ENCODE data around the gene MASP1.
"Not testable (repeated sequence)": the region's sequence is repeated elsewhere in the genome, so short reads cannot be mapped to it uniquely, and the experiment has no call there.

The MASP1 gene

DNA sequence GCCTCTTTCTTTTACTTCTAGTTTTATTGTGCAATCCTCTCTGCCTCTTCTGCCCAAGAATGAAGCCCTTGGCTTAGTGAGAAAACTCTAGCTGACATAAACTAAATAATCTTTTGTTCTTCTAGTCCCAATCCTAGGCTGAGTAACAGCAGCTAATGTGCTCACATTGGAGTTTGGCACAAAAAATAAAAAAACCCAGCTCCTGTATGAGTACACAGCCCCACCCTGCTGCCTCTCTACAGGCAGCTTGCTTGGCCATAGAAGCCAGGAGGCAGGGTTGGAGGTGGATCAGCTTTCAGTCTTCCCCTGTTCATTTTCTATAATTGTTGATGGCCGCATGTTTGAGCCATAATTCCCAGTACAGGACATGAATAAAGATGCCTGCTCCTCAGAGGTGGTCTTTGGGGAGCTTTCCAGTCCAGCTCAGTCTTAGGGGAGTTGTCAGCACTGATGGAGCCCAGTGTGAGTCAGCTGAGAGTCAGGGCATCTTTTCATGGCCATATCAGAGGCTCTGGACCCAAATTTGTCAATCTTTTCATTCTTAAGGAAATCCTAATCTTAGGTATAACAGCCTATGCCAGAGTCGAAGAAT, 47.5 kb downstream of the MASP1 start:
- H3K4me3 Mint-ChIP-seq, result no peak overlapping the region
- H3K4me1 Mint-ChIP-seq (ENCODE audit: low read depth), result peaks cover 6% of the 10 kb centered on the region
- peaks cover 7% of the 10 kb centered on the region for H3K9me3 Mint-ChIP-seq
- no peak overlapping the region for H3K27ac Mint-ChIP-seq
- peaks cover 3% of the 10 kb centered on the region for H3K27me3 Mint-ChIP-seq
- intact Hi-C loops (cut with micrococcal nuclease), result no loop called here
- H3K36me3 Mint-ChIP-seq (ENCODE audit: low read depth), result no peaks in the 10 kb centered on the region

DNA sequence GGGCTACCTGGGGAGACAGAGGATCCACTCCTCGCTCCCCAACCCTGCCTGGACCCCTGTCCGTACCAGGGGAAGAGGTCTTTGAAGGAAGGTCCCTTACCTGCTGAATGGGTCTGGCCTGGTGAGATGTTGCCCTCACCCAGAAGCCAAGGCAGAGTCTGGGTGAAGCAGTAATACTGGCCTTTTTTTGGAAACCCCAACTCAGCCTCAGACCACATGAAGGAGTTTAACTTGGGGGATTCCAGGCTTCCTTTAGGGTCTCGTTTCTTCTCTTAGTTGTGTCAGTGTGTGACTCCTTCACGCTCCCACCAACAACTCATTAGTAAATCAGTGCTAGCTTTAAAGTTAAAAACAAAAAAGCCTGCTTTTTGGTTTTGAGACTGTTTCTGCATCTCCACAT, 48.6 kb downstream of the MASP1 start:
- Mint-ChIP-seq H3K27me3 (peaks cover 3% of the 10 kb centered on the region), H3K4me3 (no peak overlapping the region), H3K27ac (no peak overlapping the region), H3K4me1 (ENCODE audit: low read depth) (peaks cover 6% of the 10 kb centered on the region), H3K9me3 (peaks cover 7% of the 10 kb centered on the region), H3K36me3 (ENCODE audit: low read depth) (no peaks in the 10 kb centered on the region)
- intact Hi-C loops (cut with micrococcal nuclease), result no loop called here

DNA sequence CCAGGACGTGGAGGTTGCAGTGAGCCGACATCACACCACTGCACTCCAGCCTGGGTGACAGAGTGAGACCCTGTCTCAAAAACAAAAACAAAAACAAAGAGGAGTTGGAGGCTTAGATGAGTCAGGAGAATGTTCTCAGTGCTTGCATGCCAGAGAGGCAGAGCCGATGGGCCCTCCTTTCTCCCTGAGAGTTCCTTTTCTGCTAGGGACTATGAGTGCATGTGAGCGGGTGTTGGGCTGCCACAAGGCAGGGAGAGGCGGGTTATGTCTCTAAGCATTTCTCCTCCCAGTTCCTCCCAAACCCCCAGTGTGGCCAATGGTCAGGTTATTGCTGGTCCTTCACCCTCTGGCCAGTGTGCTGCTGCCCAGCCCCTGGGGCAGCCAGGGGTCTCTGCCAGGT, 49.1 kb downstream of the MASP1 start:
- no peak overlapping the region for H3K4me3 Mint-ChIP-seq
- no peaks in the 10 kb centered on the region for H3K36me3 Mint-ChIP-seq (ENCODE audit: low read depth)
- H3K27ac Mint-ChIP-seq, result no peak overlapping the region
- intact Hi-C loops (cut with micrococcal nuclease), result no loop called here
- H3K27me3 Mint-ChIP-seq, result peaks cover 3% of the 10 kb centered on the region
- H3K4me1 Mint-ChIP-seq (ENCODE audit: low read depth), result peaks cover 5% of the 10 kb centered on the region
- peaks cover 7% of the 10 kb centered on the region for H3K9me3 Mint-ChIP-seq

DNA sequence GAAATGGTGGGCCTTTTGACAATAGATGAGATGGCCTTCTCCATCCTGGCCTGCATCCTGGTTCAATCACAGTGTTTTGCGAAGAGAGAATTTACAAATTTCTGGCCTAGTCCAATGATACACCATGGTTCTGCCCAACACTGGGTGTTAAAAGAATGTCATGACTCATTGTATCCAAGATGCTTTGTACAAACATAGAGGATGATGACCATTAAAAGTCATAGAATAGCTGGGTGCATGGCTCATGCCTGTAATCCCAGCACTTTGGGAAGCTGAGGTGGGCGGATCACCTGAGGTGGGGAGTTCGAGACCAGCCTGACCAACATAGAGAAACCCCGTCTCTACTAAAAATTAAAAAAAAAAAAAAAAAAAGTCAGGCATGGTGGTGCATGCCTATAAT, 52.7 kb downstream of the MASP1 start:
- H3K4me3 Mint-ChIP-seq; H3K4me1 Mint-ChIP-seq (ENCODE audit: low read depth); H3K27me3 Mint-ChIP-seq; H3K27ac Mint-ChIP-seq; H3K36me3 Mint-ChIP-seq (ENCODE audit: low read depth); H3K9me3 Mint-ChIP-seq; intact Hi-C loops (cut with micrococcal nuclease): not testable (repeated sequence)

DNA sequence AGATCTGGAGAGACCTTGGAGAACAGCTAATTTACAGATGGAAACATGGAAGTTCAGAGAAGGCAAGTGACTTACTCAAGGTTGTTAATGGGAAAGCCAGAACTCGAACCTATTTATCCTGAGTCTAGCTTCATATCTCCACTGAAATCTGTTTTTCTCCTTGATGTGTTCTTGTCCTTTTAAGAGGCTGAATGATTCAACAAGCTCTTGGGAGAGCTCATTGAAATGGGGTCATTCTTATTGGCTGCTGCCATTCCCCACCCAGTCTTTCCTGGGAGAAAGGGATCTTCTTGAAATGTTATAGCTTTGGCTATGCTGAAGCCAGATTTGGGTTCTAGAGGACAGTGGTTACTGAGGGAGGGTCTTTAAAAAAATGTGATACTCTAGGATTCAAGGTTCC, 53.3 kb downstream of the MASP1 start:
- intact Hi-C loops (cut with micrococcal nuclease), result no loop called here
- H3K4me3 Mint-ChIP-seq, result no peak overlapping the region
- H3K27me3 Mint-ChIP-seq, result no peaks in the 10 kb centered on the region
- no peaks in the 10 kb centered on the region for H3K36me3 Mint-ChIP-seq (ENCODE audit: low read depth)
- peaks cover 7% of the 10 kb centered on the region for H3K9me3 Mint-ChIP-seq
- H3K4me1 Mint-ChIP-seq (ENCODE audit: low read depth), result no peaks in the 10 kb centered on the region
- H3K27ac Mint-ChIP-seq, result no peak overlapping the region

DNA sequence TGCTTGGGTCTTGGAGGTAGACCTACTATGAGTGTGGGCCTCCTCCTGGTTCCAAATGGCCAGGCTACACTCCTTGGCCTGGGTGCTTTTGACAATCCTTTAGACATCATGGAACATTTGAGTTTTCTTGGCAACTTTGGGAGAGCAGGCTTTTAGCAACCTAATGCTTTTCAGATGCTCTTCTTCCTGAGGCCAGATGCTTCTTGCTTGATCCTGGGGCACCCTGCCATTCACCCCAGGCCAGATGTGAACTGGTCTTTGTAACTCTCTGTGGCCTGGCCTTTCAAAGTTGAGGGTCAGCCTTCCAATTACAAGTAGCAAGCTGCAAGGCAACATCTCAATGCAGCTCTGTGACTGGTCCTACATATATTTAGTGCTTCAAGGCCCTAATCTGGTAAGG, 53.8 kb downstream of the MASP1 start:
- Mint-ChIP-seq H3K9me3 (peaks cover 7% of the 10 kb centered on the region), H3K27me3 (no peaks in the 10 kb centered on the region), H3K36me3 (ENCODE audit: low read depth) (no peaks in the 10 kb centered on the region), H3K4me3 (no peak overlapping the region), H3K4me1 (ENCODE audit: low read depth) (no peaks in the 10 kb centered on the region), H3K27ac (no peak overlapping the region)
- intact Hi-C loops (cut with micrococcal nuclease), result no loop called here

DNA sequence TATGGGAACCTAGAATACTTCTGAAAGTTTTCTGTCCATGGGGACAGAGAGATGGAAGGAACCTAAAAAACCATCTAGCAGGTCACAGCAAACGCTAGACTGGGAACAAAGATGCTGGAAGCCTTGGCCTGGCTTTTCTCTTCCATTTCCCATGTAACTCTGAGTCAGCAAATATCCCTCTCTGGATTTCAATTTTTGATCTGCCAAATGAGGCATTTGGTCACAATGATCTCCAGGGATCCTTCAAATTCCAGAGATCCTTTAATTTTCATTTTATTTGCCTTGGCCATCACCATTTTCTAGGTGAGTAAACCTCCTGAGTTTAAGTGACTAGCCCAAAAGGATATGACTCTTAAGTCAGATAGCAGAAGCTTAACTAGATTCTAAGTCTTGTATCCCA, 54.6 kb downstream of the MASP1 start:
- intact Hi-C loops (cut with micrococcal nuclease), result no loop called here
- Mint-ChIP-seq H3K9me3 (peaks cover 7% of the 10 kb centered on the region), H3K27ac (no peak overlapping the region), H3K4me1 (ENCODE audit: low read depth) (no peaks in the 10 kb centered on the region), H3K27me3 (no peaks in the 10 kb centered on the region), H3K36me3 (ENCODE audit: low read depth) (no peaks in the 10 kb centered on the region), H3K4me3 (no peak overlapping the region)

DNA sequence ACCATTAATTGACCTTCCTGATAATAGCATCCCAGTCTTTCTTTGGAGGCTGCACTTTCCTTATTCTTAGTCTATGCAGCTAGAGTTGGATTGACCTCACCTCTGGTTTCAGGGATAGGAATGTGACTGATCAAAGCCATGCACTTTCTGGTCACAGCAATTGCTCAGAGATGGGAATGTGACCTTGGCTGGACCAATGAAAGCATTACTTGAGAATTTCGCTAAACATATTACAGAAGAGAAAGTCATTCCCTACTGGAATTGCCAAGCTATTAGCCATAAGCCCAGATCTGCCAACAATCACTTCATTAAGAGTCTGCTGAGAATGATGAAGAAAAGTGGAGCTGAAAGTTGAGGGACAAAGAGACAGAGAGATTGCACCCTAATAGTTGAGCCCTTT, 61.5 kb downstream of the MASP1 start:
- H3K4me3 Mint-ChIP-seq, result no peak overlapping the region
- H3K27ac Mint-ChIP-seq, result no peak overlapping the region
- no peaks in the 10 kb centered on the region for H3K36me3 Mint-ChIP-seq (ENCODE audit: low read depth)
- no peaks in the 10 kb centered on the region for H3K4me1 Mint-ChIP-seq (ENCODE audit: low read depth)
- H3K9me3 Mint-ChIP-seq, result no peaks in the 10 kb centered on the region
- intact Hi-C loops (cut with micrococcal nuclease), result no loop called here
- peaks cover 5% of the 10 kb centered on the region for H3K27me3 Mint-ChIP-seq

DNA sequence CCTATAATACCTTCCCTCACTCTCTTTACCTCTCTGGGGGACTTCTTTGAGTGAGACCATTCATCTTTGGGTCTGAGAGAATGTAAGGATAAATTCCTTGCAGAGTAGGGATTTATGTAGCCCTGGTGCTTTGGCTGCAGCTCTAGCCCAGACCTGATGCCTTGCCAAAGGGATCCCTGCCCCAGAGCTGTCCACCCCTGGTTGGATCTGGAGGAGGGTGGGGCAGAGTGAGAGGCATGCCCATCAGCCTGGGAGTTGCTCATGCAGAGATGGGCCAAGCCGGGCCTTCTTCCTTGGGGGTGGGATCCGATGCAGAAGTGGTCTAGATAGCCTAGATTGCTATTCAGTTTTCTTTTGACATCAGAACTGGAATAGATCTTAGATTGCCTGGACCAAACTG, 62.8 kb downstream of the MASP1 start:
- no peaks in the 10 kb centered on the region for H3K36me3 Mint-ChIP-seq (ENCODE audit: low read depth)
- no peak overlapping the region for H3K27ac Mint-ChIP-seq
- H3K9me3 Mint-ChIP-seq, result no peaks in the 10 kb centered on the region
- H3K27me3 Mint-ChIP-seq, result peaks cover 5% of the 10 kb centered on the region
- intact Hi-C loops (cut with micrococcal nuclease), result loop anchor here (10.0 kb wide), 1 partner anchor 486 kb away; no protein-coding TSS in a partner anchor
- no peak overlapping the region for H3K4me3 Mint-ChIP-seq
- no peaks in the 10 kb centered on the region for H3K4me1 Mint-ChIP-seq (ENCODE audit: low read depth)

DNA sequence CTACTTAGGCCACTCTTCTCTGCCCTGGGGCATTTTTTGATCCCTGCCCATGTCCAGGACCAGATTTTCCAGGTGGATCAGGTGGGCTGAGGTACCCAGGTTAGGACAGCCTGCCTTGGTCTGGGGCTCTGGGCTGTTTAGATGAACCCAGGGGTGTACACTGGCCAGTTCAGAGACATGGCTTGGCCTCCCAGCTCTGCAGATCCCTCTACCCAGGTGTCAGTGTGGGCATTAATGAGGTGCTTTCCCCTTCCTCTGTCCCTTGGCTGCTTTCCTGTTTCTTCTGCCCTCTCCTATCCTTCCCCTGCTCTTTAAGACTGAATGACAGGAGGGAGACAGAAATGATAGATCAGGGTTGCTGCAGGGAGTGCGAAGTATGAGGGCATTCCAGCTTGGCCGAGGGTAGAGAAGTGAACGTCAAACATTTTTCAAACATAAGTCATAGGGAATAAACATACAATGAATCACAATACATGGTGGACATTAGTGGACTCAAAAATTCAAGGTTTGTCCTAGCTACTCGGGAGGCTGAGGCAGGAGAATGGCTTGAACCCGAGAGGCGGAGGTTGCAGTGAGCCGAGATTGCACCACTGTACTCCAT, 63.8 kb downstream of the MASP1 start:
- Mint-ChIP-seq H3K27ac (no peak overlapping the region), H3K36me3 (ENCODE audit: low read depth) (no peaks in the 10 kb centered on the region), H3K9me3 (no peaks in the 10 kb centered on the region), H3K27me3 (peaks cover 5% of the 10 kb centered on the region), H3K4me1 (ENCODE audit: low read depth) (no peaks in the 10 kb centered on the region), H3K4me3 (no peak overlapping the region)
- intact Hi-C loops (cut with micrococcal nuclease), result loop anchor here (10.0 kb wide), 1 partner anchor 487 kb away; no protein-coding TSS in a partner anchor

DNA sequence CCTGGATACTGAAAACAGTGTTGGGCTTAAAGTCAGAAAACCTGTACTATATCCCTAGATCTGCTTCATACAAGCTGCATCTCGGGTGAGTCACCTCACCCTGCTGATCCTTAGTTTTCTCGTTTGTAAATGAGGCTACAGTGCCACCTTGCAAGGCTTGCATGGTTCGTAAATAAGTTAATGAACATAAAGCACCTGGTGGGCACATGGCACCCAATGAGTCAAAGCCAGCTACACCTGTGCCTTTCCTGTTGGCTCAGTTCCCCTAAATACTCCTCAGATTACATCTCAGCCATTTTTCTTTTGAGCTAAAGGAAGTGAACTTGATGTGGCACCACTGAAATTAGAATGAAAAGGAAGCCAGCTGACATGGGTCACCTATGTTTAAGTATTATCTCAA, 67.7 kb downstream of the MASP1 start:
- no peaks in the 10 kb centered on the region for H3K4me1 Mint-ChIP-seq (ENCODE audit: low read depth)

DNA sequence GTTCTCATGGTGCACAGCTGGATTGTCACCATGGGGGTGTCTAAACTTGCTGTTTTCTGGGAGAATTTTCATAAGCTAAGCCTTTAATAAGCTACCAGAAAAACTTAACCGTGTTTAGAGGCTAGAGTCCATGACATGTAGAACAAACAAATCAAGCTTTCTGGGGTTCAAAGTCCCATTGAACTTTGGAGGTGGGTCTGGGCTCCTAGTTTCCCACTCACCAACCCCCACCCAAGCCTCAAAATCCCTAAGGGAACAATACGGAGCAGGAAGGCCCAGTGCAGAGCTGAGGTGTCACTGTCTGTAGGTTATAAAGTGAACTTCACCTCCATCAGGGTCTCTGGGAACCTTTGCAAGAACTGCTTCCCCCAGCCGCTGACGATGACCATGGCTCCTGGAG, 68.7 kb downstream of the MASP1 start:
- H3K27ac Mint-ChIP-seq, result no peak overlapping the region
- no peaks in the 10 kb centered on the region for H3K9me3 Mint-ChIP-seq
- H3K4me3 Mint-ChIP-seq, result no peak overlapping the region
- H3K4me1 Mint-ChIP-seq (ENCODE audit: low read depth), result no peaks in the 10 kb centered on the region
- H3K36me3 Mint-ChIP-seq (ENCODE audit: low read depth), result no peaks in the 10 kb centered on the region
- intact Hi-C loops (cut with micrococcal nuclease), result loop anchor here (10.0 kb wide), 1 partner anchor 492 kb away; no protein-coding TSS in a partner anchor
- peaks cover 5% of the 10 kb centered on the region for H3K27me3 Mint-ChIP-seq

More for the DNA sequence above, 67.7 kb downstream of the MASP1 start:
- no peak overlapping the region for H3K27ac Mint-ChIP-seq
- no peak overlapping the region for H3K4me3 Mint-ChIP-seq
- intact Hi-C loops (cut with micrococcal nuclease), result loop anchor here (10.0 kb wide), 1 partner anchor 491 kb away; no protein-coding TSS in a partner anchor
- H3K27me3 Mint-ChIP-seq, result peaks cover 9% of the 10 kb centered on the region
- no peaks in the 10 kb centered on the region for H3K9me3 Mint-ChIP-seq
- no peaks in the 10 kb centered on the region for H3K36me3 Mint-ChIP-seq (ENCODE audit: low read depth)

DNA sequence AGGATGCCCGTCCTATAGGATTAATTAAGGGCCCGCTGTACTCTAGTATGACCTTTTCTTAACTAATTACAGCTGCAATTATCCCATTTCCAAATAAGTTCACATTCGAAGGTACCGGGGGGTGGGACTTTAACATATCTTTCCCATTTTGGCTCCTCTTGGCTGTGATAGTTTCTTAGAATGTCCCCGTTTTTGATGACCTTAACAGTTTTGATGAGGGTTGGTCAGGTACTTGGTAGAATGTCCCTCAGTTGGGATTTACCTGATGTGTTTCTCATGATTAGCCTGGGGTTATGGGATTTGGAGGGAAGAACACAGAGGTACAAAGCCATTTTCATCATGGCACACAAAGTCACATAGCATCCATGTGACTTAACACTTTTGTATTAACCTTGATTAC, 76.1 kb downstream of the MASP1 start:
- Mint-ChIP-seq H3K36me3 (ENCODE audit: low read depth) (no peaks in the 10 kb centered on the region), H3K4me3 (no peak overlapping the region), H3K27me3 (no peaks in the 10 kb centered on the region), H3K27ac (no peak overlapping the region), H3K9me3 (no peaks in the 10 kb centered on the region), H3K4me1 (ENCODE audit: low read depth) (no peaks in the 10 kb centered on the region)
- intact Hi-C loops (cut with micrococcal nuclease), result no loop called here

DNA sequence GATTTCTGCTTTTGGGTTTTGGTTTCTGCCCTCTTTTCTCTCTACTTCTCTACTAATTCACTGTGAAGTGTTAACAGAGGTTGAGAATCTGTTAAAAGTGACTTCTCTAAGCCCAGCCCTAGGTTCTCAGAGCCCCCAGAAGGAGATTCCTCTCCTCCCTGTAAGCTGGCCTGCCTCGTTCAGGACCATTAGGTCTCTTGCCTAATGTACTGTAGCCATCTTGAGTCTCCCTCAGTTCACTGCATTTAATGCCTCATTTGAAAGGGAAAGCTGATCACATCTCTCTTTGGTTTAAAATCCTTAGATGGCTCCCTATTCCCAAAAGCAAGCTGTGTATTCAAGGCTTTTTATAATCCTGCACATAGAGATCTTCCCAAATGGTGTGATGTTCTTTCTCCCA, 77.9 kb downstream of the MASP1 start:
- intact Hi-C loops (cut with micrococcal nuclease), result no loop called here
- H3K27ac Mint-ChIP-seq, result no peak overlapping the region
- no peaks in the 10 kb centered on the region for H3K36me3 Mint-ChIP-seq (ENCODE audit: low read depth)
- H3K9me3 Mint-ChIP-seq, result no peaks in the 10 kb centered on the region
- H3K4me3 Mint-ChIP-seq, result no peak overlapping the region
- H3K27me3 Mint-ChIP-seq, result no peaks in the 10 kb centered on the region
- no peaks in the 10 kb centered on the region for H3K4me1 Mint-ChIP-seq (ENCODE audit: low read depth)

DNA sequence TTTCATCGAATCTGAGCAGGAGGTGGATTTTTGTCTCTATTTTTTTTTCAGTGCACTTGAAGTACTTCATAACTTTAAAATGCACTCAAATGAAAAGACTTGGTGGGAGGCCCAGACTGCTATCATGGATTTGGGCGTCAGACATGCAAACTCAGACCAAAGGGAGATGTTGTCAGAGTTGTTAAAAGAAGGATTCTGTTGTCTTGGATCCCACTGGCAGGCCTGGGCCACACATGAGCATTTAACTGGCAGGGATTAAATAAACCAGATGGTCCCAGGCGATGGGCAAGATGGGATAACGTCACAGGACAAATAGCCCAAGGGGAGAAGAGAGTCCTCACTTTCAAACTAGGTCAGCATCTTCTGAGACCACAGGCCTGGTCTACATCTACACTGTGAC, 78.8 kb downstream of the MASP1 start:
- H3K4me3 Mint-ChIP-seq, result no peak overlapping the region
- H3K27ac Mint-ChIP-seq, result no peak overlapping the region
- H3K36me3 Mint-ChIP-seq (ENCODE audit: low read depth), result no peaks in the 10 kb centered on the region
- H3K9me3 Mint-ChIP-seq, result no peaks in the 10 kb centered on the region
- no peaks in the 10 kb centered on the region for H3K27me3 Mint-ChIP-seq
- intact Hi-C loops (cut with micrococcal nuclease), result no loop called here
- H3K4me1 Mint-ChIP-seq (ENCODE audit: low read depth), result no peaks in the 10 kb centered on the region

All from dendritic cell treated with granulocyte-macrophage colony-stimulating factor and Interleukin-4, amounts not matched to agents 40 ng/mL and 50 ng/mL, for 4 days (primary cell).